Stomach smooth muscle (tissue), 2 donors: ENCODE data around the gene NR1I2.

ENCODE experiments used
- H3K27ac ChIP-seq: one replicate; pipeline ENCODE4 v1.7.0; 2013; ENCODE audit warnings: mild to moderate bottlenecking, low read length, inconsistent platforms
- H3K27me3 ChIP-seq, 2 donors: one replicate each; pipeline ENCODE4 v1.7.0; 2013; ENCODE audit warnings: low read length in 2 of 2; ENCODE audit not compliant: insufficient read depth in 2 of 2, control insufficient read depth in 1 of 2
- H3K36me3 ChIP-seq, 2 donors: one replicate each; pipeline ENCODE4 v1.7.0; 2013; ENCODE audit warnings: low read length in 2 of 2; ENCODE audit not compliant: control insufficient read depth in 2 of 2, insufficient read depth in 2 of 2
- H3K4me1 ChIP-seq: one replicate; pipeline ENCODE4 v1.7.0; 2013; ENCODE audit warnings: low read length; ENCODE audit not compliant: control insufficient read depth, insufficient read depth
- H3K4me3 ChIP-seq, 2 donors: one replicate each; pipeline ENCODE4 v1.7.0; 2013; ENCODE audit warnings: low read length in 2 of 2
- H3K9ac ChIP-seq, 2 donors: one replicate each; pipeline ENCODE4 v1.7.0; 2013; ENCODE audit warnings: low read length in 2 of 2, mild to moderate bottlenecking in 1 of 2
- H3K9me3 ChIP-seq, 2 donors: one replicate each; pipeline ENCODE4 v1.7.0; 2013; ENCODE audit warnings: low read length in 2 of 2; ENCODE audit not compliant: control insufficient read depth in 2 of 2
- donor health status: healthy.
- donor health status: Pancreatic carcinoma.

The NR1I2 gene

DNA sequence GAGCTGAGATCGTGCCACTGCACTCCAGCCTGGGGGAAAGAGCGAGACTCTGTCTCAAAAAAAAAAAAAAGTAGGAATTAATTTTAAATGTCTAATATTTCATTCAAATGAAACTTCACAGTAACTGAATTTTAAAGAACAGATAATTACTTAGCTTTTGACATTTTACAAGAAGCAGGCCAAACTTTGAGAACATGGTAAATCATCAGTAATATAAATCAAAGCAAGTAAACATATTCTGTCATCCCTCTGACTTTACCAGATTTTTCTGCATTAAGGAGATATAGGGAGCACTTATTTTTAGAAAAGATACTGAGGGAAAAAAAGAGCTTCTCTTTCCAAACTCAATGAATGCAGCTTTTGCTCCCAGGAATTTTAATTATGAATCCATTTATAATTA is 37.0 kb downstream of the NR1I2 start:
- H3K27ac ChIP-seq: no peak overlapping the region

DNA sequence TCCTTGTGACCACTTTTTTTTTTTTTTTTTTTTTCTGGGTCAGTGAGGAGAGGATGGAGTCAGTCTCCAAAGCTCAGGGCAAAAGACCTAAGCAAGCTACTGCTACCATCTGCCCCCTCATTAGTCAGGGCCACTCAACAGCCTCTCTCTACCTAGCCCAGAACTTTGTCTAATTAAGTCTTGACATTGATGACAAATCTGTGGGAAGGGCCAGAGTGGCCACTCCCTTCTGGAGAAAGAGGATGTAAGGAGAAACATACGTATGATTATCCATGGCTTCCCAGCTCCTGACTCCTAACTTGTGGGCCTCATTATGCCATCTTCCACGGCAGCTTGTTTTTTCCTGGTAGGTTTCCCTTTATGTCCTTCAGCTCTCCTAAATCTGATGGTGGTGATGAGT is 37.9 kb downstream of the NR1I2 start:
- no peaks in the 10 kb centered on the region for H3K9me3 ChIP-seq
- no peaks in the 10 kb centered on the region for H3K4me1 ChIP-seq
- no peak overlapping the region for H3K9ac ChIP-seq
- H3K27me3 ChIP-seq: peaks cover 0 to 2% of the 10 kb centered on the region in 2 donors
- H3K4me3 ChIP-seq: no peak overlapping the region
- H3K36me3 ChIP-seq: peaks cover 0 to 2% of the 10 kb centered on the region in 2 donors
- H3K27ac ChIP-seq: no peak overlapping the region

More for the DNA sequence above, 37.0 kb downstream of the NR1I2 start:
- Histone ChIP-seq H3K4me1 (no peaks in the 10 kb centered on the region), H3K36me3 (no peaks in the 10 kb centered on the region), H3K4me3 (no peak overlapping the region), H3K9me3 (no peaks in the 10 kb centered on the region), H3K9ac (no peak overlapping the region), H3K27me3 (peaks cover 0 to 5% of the 10 kb centered on the region in 2 donors)

DNA sequence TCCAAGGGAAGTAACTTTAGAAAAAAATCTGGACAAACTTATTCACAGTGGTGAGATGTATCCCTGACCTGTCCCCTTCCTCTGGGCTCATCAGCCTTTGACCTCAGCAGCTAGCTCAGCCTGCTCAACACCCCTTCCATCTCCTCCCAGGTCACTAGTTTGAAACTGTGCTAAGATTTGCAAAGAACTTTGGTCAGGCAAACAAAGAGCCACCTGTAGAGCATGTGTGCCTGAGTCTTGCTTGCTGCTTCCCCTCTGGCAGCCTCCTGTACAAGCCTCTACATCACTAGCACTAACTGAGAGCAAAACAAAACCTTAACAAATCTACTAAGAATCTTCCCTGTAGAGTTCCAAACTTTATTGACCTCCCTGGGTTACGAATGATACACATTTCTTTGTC is 43.9 kb downstream of the NR1I2 start:
- Histone ChIP-seq H3K36me3 (peaks cover 0 to 7% of the 10 kb centered on the region in 2 donors), H3K4me1 (no peaks in the 10 kb centered on the region), H3K27me3 (no peaks in the 10 kb centered on the region), H3K4me3 (no peak overlapping the region), H3K9ac (no peak overlapping the region), H3K9me3 (no peaks in the 10 kb centered on the region), H3K27ac (no peak overlapping the region)

DNA sequence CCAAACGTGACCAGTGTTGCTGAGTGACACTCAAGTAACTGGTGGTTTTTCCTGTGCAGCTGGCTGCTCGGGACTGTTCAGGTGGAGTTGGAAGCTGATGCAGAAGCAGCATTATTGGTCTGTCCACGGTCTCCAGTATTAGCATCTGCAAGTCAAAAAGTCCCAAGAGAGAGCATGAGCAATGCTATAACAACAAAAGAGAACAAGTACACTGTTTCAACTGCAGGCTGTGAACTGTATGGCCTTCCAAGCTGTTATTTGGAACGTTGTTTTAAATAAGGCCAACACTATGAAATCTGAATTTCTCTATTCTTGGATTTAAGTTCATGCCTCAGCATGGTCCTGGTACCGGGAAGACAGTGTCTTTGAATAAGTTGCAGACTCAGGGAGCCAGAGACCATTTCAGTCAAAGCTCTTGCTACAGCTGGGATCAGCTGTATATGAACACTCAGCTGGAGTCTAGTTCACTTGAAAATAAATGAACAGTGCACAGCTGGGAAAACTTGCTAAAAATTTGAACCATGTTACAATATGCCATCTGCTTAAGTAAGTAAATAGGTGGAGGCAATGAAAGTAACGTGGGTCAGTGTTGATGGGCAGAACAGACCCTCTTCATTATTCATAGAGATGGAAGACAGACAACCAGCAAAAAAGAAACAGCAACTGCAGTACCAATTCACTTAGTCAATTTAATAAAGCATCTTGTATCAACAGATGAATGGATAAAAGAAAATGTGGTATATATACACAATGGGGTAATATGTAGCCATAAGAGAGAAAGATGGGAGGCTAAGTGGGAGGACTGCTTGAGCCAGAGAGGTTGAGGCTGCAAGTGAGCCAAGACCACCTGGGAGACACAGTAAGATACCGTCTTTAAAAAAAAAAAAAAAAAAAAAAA is 45.1 kb downstream of the NR1I2 start:
- Histone ChIP-seq H3K27me3 (no peaks in the 10 kb centered on the region), H3K27ac (no peak overlapping the region), H3K36me3 (peaks cover 0 to 7% of the 10 kb centered on the region in 2 donors)

DNA sequence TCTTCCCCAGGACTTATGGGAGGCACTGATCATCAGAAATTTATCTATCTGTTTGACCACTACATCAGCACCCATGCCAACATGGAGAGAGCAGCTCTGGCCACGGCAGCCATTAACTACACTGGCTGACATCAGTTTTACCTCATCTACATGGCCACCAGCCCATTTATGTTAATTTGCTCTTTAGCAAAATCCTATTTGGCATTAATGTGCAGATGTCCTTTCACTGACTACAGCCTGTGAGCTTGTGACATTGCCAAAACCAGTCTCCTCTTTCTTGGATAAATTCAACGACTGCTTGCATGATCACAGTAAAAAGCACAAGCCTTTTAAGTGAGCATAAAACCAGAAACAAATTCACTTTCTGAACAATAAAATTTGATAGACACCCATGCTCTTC is 47.5 kb downstream of the NR1I2 start:
- Histone ChIP-seq H3K9ac (no peak overlapping the region), H3K36me3 (peaks cover 0 to 6% of the 10 kb centered on the region in 2 donors), H3K9me3 (no peaks in the 10 kb centered on the region), H3K4me1 (no peaks in the 10 kb centered on the region), H3K27me3 (no peaks in the 10 kb centered on the region), H3K27ac (no peak overlapping the region), H3K4me3 (no peak overlapping the region)

More for the DNA sequence above, 45.1 kb downstream of the NR1I2 start:
- H3K9me3 ChIP-seq: no peaks in the 10 kb centered on the region
- H3K9ac ChIP-seq: no peak overlapping the region
- H3K4me3 ChIP-seq: no peak overlapping the region
- no peaks in the 10 kb centered on the region for H3K4me1 ChIP-seq

DNA sequence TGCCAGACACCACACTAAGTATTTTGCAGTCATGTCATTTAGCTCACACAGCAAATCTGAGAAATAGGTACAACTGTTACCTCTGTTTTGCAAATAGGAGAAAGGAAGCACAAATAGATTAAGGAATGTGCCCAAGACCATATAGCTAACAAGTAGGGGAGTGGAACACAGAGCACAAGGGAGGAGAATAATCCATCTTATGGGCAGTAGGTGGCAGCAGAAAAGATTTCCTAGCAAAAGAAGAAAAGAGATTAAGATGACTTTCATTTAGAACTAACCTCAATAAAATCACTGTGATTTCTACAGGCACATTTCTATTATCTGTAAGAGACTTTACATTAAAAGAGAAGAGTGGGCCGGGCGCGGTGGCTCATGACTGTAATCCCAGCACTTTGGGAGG is 49.1 kb downstream of the NR1I2 start:
- Histone ChIP-seq H3K4me3 (no peak overlapping the region), H3K9ac (no peak overlapping the region), H3K27ac (no peak overlapping the region), H3K27me3 (no peaks in the 10 kb centered on the region), H3K9me3 (no peaks in the 10 kb centered on the region), H3K36me3 (peaks cover 0 to 3% of the 10 kb centered on the region in 2 donors), H3K4me1 (no peaks in the 10 kb centered on the region)

DNA sequence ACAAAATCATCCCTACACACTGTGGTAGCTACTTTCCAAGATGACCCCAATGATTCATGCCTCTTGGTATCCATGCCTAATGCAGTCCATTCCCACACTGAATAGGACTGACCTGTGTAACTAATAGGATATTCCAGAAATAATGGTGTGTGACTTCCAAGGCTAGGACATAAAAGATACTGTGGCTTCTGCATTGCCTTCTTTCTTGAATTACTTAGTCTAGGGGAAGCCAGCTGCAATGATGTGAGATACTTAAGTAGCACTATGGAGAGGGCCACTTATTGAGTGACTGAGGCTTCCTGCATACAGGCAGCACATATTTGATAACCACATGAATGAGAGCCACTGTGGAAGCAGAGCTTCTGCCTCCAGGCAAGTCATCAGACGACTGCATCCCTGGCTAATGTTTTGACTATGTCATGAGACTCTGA is 50.1 kb downstream of the NR1I2 start:
- no peaks in the 10 kb centered on the region for H3K9me3 ChIP-seq
- H3K27me3 ChIP-seq: no peaks in the 10 kb centered on the region
- H3K4me3 ChIP-seq: no peak overlapping the region
- no peak overlapping the region for H3K9ac ChIP-seq
- H3K4me1 ChIP-seq: no peaks in the 10 kb centered on the region
- no peak overlapping the region for H3K27ac ChIP-seq
- no peaks in the 10 kb centered on the region for H3K36me3 ChIP-seq

DNA sequence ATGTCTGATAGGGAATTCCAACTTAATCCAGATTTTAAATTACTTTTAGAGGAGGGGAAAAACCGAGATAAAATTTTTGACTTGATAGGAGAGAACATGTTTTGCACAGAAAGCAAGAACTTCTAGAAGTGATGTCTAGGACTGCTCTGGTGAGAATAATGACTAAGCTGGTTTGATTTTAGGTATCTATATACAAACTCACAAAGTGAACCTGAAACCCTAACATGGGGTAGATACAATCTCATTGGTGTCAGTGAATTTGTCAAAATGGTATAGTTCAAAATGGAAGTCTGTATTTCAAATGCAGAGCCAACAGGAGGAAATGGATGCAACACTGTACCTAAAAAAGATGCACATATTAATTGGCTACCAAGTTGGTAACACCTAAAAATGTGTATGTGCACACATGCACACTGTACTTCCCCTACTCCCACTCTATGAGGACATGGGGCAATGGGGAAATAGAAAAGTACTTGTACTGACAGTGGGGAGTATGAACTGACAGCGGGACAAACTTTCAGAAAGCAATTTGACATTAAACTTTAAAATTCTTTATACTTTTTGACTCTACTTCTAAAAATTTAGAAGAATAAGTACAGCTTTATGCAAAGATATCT is 53.0 kb downstream of the NR1I2 start:
- H3K36me3 ChIP-seq: no peaks in the 10 kb centered on the region

DNA sequence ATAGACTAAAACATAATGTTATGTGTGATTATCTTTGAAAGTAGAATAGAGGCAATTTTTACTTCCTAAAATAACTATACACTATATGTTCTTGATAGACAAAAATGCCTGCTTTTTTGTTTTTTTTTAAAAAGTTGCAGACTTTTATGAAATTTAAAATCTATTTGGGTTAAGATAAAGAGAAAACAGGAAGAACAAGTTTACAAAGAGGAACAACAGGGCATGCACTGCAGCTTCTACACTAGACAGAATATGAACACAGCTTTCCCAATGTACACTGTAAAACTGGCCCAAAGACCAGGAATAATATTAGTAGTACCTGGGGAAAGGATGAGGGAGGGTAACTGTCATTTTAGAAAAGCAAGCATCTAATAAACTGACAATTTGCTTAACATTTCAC is 53.7 kb downstream of the NR1I2 start:
- Histone ChIP-seq H3K4me3 (no peak overlapping the region), H3K27ac (no peak overlapping the region), H3K9me3 (no peaks in the 10 kb centered on the region), H3K36me3 (no peaks in the 10 kb centered on the region), H3K9ac (no peak overlapping the region), H3K27me3 (no peaks in the 10 kb centered on the region), H3K4me1 (no peaks in the 10 kb centered on the region)

More for the DNA sequence above, 53.0 kb downstream of the NR1I2 start:
- H3K9me3 ChIP-seq: no peaks in the 10 kb centered on the region
- no peak overlapping the region for H3K4me3 ChIP-seq
- H3K27me3 ChIP-seq: no peaks in the 10 kb centered on the region
- H3K27ac ChIP-seq: no peak overlapping the region
- H3K4me1 ChIP-seq: no peaks in the 10 kb centered on the region
- no peak overlapping the region for H3K9ac ChIP-seq

DNA sequence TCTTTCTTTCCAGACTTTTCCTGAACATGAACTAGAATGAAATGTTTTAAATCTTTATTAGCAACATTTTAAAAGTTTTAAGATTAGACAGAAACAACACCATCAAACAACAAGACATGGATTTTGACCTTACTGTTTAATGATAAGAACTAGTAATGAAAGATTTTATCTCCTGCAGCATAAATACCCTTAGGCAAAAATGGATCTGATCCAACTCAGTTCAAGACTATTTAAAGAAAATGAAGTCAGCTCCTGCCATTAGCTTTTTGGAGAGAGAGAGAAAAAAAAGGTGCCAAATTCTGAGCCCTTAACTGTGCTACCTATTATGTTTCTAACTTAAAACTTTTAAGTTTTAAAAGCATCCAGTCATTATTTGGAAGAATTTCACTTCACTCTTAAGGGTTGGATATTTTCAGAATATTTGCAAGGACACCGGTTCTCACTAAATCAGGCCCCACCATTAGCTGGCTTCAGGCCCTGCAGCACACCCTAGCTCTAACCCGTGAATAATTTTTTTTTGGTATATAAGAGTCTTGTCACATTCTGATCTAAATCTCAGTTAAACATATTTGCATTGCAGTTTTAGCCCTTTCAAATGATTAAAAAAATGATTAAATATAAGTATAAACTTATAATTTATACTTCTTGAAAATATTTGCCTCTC is 60.0 kb downstream of the NR1I2 start:
- Histone ChIP-seq H3K4me3 (no peak overlapping the region), H3K27ac (no peak overlapping the region), H3K9me3 (no peaks in the 10 kb centered on the region), H3K9ac (no peak overlapping the region), H3K27me3 (no peaks in the 10 kb centered on the region), H3K36me3 (peaks cover 0 to 3% of the 10 kb centered on the region in 2 donors), H3K4me1 (no peaks in the 10 kb centered on the region)
